ENCODE data around the gene MED28.
"Not testable (repeated sequence)": the region's sequence is repeated elsewhere in the genome, so short reads cannot be mapped to it uniquely, and the experiment has no call there.

The MED28 gene

GRCh38 chr4:17647176-17647806 lies 32.9 kb downstream of the MED28 start:
- Histone ChIP-seq H3K4me1 (peaks cover 7 to 29% (median 24%) of the 10 kb centered on the region in 10 experiments; a peak in 19 of 20 replicates), H3K36me3 (peaks cover 0 to 8% (median 0%) of the 10 kb centered on the region in 11 experiments; a peak in 4 of 22 replicates), H3K27me3 (no peaks in the 10 kb centered on the region), H3K9ac (no peak overlapping the region), H3K4me2 (no peak overlapping the region), H4K20me1 (no peaks in the 10 kb centered on the region), H3K27ac (no peak overlapping the region), H3K4me3 (no peak overlapping the region), H3K9me3 (replicated peaks in 1 of 11) (peaks cover 0 to 18% (median 15%) of the 10 kb centered on the region in 11 experiments; a peak in 13 of 22 replicates)
- no peak for TF ChIP-seq Cebpa-rat (IDR thresholded peaks at IDR 0.05)

GRCh38 chr4:17647927-17648326 lies 33.5 kb downstream of the MED28 start:
- no peaks in the 10 kb centered on the region for H3K27me3 ChIP-seq
- H4K20me1 ChIP-seq: no peaks in the 10 kb centered on the region
- no peak for TF ChIP-seq Cebpa-rat (IDR thresholded peaks at IDR 0.05)
- H3K9me3 ChIP-seq (replicated peaks in 1 of 11): peaks cover 0 to 12% (median 9%) of the 10 kb centered on the region in 11 experiments; a peak in 13 of 22 replicates
- H3K27ac ChIP-seq: no peak overlapping the region
- H3K4me2 ChIP-seq: no peak overlapping the region
- peaks cover 7 to 22% (median 17%) of the 10 kb centered on the region in 10 experiments; a peak in 19 of 20 replicates for H3K4me1 ChIP-seq
- no peak overlapping the region for H3K9ac ChIP-seq
- H3K4me3 ChIP-seq: no peak overlapping the region
- peaks cover 0 to 5% (median 0%) of the 10 kb centered on the region in 11 experiments; a peak in 3 of 22 replicates for H3K36me3 ChIP-seq

GRCh38 chr4:17650406-17650805 lies 36.0 kb downstream of the MED28 start:
- Histone ChIP-seq H3K27me3 (no peaks in the 10 kb centered on the region), H3K27ac (no peak overlapping the region), H3K9me3 (replicated peaks in 1 of 11) (no peaks in the 10 kb centered on the region; a peak in 1 of 22 replicates), H3K4me1 (peaks cover 7 to 35% (median 29%) of the 10 kb centered on the region in 10 experiments; a peak in 19 of 20 replicates), H3K36me3 (no peaks in the 10 kb centered on the region), H4K20me1 (no peaks in the 10 kb centered on the region), H3K9ac (no peak overlapping the region), H3K4me2 (peak overlapping the region; percentile 34 to 63 (median 56); a peak in 21 of 22 replicates), H3K4me3 (no peak overlapping the region)
- TF ChIP-seq Cebpa-rat (IDR thresholded peaks at IDR 0.05): no peak

GRCh38 chr4:17654701-17655100 lies 40.3 kb downstream of the MED28 start:
- H3K27me3 ChIP-seq: no peaks in the 10 kb centered on the region
- no peak for TF ChIP-seq Cebpa-rat (IDR thresholded peaks at IDR 0.05)
- H3K27ac ChIP-seq: no peak overlapping the region
- H3K36me3 ChIP-seq: no peaks in the 10 kb centered on the region
- no peaks in the 10 kb centered on the region; a peak in 1 of 22 replicates for H3K9me3 ChIP-seq (replicated peaks in 1 of 11)
- no peak overlapping the region for H3K4me3 ChIP-seq
- H4K20me1 ChIP-seq: no peaks in the 10 kb centered on the region
- H3K4me2 ChIP-seq: peak overlapping the region in 10 of 11 experiments; percentile 3 to 64 (median 60); a peak in 18 of 22 replicates
- no peak overlapping the region for H3K9ac ChIP-seq
- H3K4me1 ChIP-seq: peaks cover 7 to 41% (median 31%) of the 10 kb centered on the region in 10 experiments; a peak in 19 of 20 replicates

- H3K36me3 ChIP-seq: no peaks in the 10 kb centered on the region
- H3K4me2 ChIP-seq: no peak overlapping the region
- no peak overlapping the region for H3K4me3 ChIP-seq
- no peaks in the 10 kb centered on the region for H3K27me3 ChIP-seq
- peaks cover 0 to 4% (median 0%) of the 10 kb centered on the region in 11 experiments; a peak in 3 of 22 replicates for H3K9me3 ChIP-seq (replicated peaks in 1 of 11)
- H3K9ac ChIP-seq: no peak overlapping the region
- TF ChIP-seq Cebpa-rat (IDR thresholded peaks at IDR 0.05): no peak
- H4K20me1 ChIP-seq: no peaks in the 10 kb centered on the region
- H3K27ac ChIP-seq: no peak overlapping the region
- H3K4me1 ChIP-seq: peaks cover 17 to 31% (median 24%) of the 10 kb centered on the region in 10 experiments
Measured at GRCh38 chr4:17657090-17657489, 42.6 kb downstream of the MED28 start.

GRCh38 chr4:17657849-17658248 lies 43.4 kb downstream of the MED28 start:
- no peak overlapping the region for H3K4me2 ChIP-seq
- peaks cover 0 to 12% (median 0%) of the 10 kb centered on the region in 11 experiments; a peak in 5 of 22 replicates for H3K9me3 ChIP-seq (replicated peaks in 1 of 11)
- no peak overlapping the region for H3K27ac ChIP-seq
- H3K4me3 ChIP-seq: no peak overlapping the region
- no peak for TF ChIP-seq Cebpa-rat (IDR thresholded peaks at IDR 0.05)
- peaks cover 24 to 39% (median 30%) of the 10 kb centered on the region in 10 experiments for H3K4me1 ChIP-seq
- H3K36me3 ChIP-seq: no peaks in the 10 kb centered on the region
- H3K9ac ChIP-seq: no peak overlapping the region
- no peaks in the 10 kb centered on the region for H4K20me1 ChIP-seq
- H3K27me3 ChIP-seq: no peaks in the 10 kb centered on the region

GRCh38 chr4:17659196-17659595 lies 44.8 kb downstream of the MED28 start:
- not testable (repeated sequence) for H3K27ac ChIP-seq

GRCh38 chr4:17662694-17663093 lies 48.3 kb downstream of the MED28 start:
- TF ChIP-seq Cebpa-rat (IDR thresholded peaks at IDR 0.05): no peak

More at GRCh38 chr4:17659196-17659595, 44.8 kb downstream of the MED28 start:
- H4K20me1 ChIP-seq, H3K27me3 ChIP-seq, H3K4me2 ChIP-seq, H3K4me3 ChIP-seq, H3K9ac ChIP-seq, H3K36me3 ChIP-seq: not testable (repeated sequence)
- peaks cover 0 to 14% (median 0%) of the 10 kb centered on the region in 11 experiments; a peak in 4 of 22 replicates for H3K9me3 ChIP-seq (replicated peaks in 1 of 11)
- H3K4me1 ChIP-seq: peaks cover 33 to 52% (median 43%) of the 10 kb centered on the region in 10 experiments

GRCh38 chr4:17664755-17665154 lies 50.3 kb downstream of the MED28 start:
- Histone ChIP-seq H3K4me2 (peak overlapping the region; percentile 63 to 82 (median 73)), H3K4me3 (no peak overlapping the region; a peak in 1 of 20 replicates), H3K9ac (peak overlapping the region in 4 of 11 experiments; percentile 27 to 42 (median 34); a peak in 4 of 22 replicates), H4K20me1 (no peaks in the 10 kb centered on the region), H3K9me3 (replicated peaks in 1 of 11) (peaks cover 0 to 14% (median 0%) of the 10 kb centered on the region in 11 experiments; a peak in 4 of 22 replicates), H3K27me3 (no peaks in the 10 kb centered on the region), H3K4me1 (peaks cover 49 to 85% (median 63%) of the 10 kb centered on the region in 10 experiments), H3K27ac (peak overlapping the region in 10 of 11 experiments; percentile 40 to 73 (median 62); a peak in 18 of 22 replicates), H3K36me3 (no peaks in the 10 kb centered on the region)
- peak in 2 of 11 experiments; percentile 17 to 34; a peak in 1 of 22 replicates for TF ChIP-seq Cebpa-rat (IDR thresholded peaks at IDR 0.05)

More at GRCh38 chr4:17662694-17663093, 48.3 kb downstream of the MED28 start:
- Histone ChIP-seq H3K9ac (peak overlapping the region in 2 of 11 experiments; percentile 20; a peak in 2 of 22 replicates), H3K4me3 (0 out of 20 replicates have a peak overlapping the region, but pooled peaks of 2 of the 10 experiments have one; percentile 6 to 16), H3K4me1 (peaks cover 46 to 78% (median 59%) of the 10 kb centered on the region in 10 experiments), H3K27ac (peak overlapping the region in 10 of 11 experiments; percentile 59 to 73 (median 64); a peak in 19 of 22 replicates), H3K36me3 (no peaks in the 10 kb centered on the region), H3K9me3 (replicated peaks in 1 of 11) (peaks cover 0 to 14% (median 0%) of the 10 kb centered on the region in 11 experiments; a peak in 4 of 22 replicates), H3K27me3 (no peaks in the 10 kb centered on the region), H4K20me1 (no peaks in the 10 kb centered on the region), H3K4me2 (peak overlapping the region; percentile 48 to 82 (median 73))

All from BLaER1 treated with 17β-estradiol and CSF1 and Interleukin-3, amounts not matched to agents 10 nM and 100 nM (cell line).